Smooth muscle cell (in vitro differentiated cells): ENCODE results near the gene PRKG1. TPM values are rescaled to one million over a fixed set of nuclear protein-coding genes. Genes with fewer than 3 reads are reported as not detected.

Experiments
- DNase-seq: peaks from one replicate; lab custom pipeline; 2025; ENCODE audit not compliant: unreplicated experiment; lab: John Stamatoyannopoulos, UW
- H2AFZ ChIP-seq: fragments of 200-600 bp; sonication (generic); 2 replicates; pipeline ENCODE4 v1.6.0; 2016; ENCODE audit warnings: antibody characterized with exemption, low read depth, mild to moderate bottlenecking
- H3F3A ChIP-seq: fragments of 200-600 bp; sonication (generic); 2 replicates; pipeline ENCODE4 v1.6.0; 2017; ENCODE audit warnings: antibody characterized with exemption, low read depth
- H3K27ac ChIP-seq: fragments of 200-600 bp; sonication (generic); 2 replicates; pipeline ENCODE4 v1.5.1; 2016; ENCODE audit warnings: low read depth, mild to moderate bottlenecking
- H3K27me3 ChIP-seq: fragments of 200-600 bp; sonication (generic); 2 replicates; pipeline ENCODE4 v1.6.1; 2016; ENCODE audit warnings: low read depth, mild to moderate bottlenecking
- H3K36me3 ChIP-seq: fragments of 200-600 bp; sonication (generic); 2 replicates; pipeline ENCODE4 v1.5.1; 2016; ENCODE audit warnings: low read depth
- H3K4me1 ChIP-seq: fragments of 200-600 bp; sonication (generic); 2 replicates; pipeline ENCODE4 v1.5.1; 2016; ENCODE audit warnings: low read depth
- H3K4me2 ChIP-seq: fragments of 200-600 bp; sonication (generic); 2 replicates; pipeline ENCODE4 v1.6.0; 2016; ENCODE audit warnings: mild to moderate bottlenecking
- H3K4me3 ChIP-seq: fragments of 200-600 bp; sonication (generic); 2 replicates; pipeline ENCODE4 v1.5.1; 2016; ENCODE audit warnings: mild to moderate bottlenecking
- H3K79me2 ChIP-seq: fragments of 200-600 bp; sonication (generic); 2 replicates; pipeline ENCODE4 v1.6.0; 2016; ENCODE audit warnings: low read depth, mild to moderate bottlenecking
- H3K9ac ChIP-seq: fragments of 200-600 bp; sonication (generic); 2 replicates; pipeline ENCODE4 v1.6.0; 2016; ENCODE audit warnings: low read depth
- H3K9me3 ChIP-seq: fragments of 200-600 bp; sonication (generic); replicated peaks from 2 replicates; pipeline ENCODE4 v1.5.1; 2016; ENCODE audit warnings: low read depth
- H4K20me1 ChIP-seq: fragments of 200-600 bp; sonication (generic); 2 replicates; pipeline ENCODE4 v1.6.0; 2016; ENCODE audit warnings: low read depth
- WGBS: methylation state at CpG from one replicate; pipeline ENCODE4 v1.1.7; 2016; ENCODE audit warnings: low lambda C conversion rate; 5-methylcytosine and 5-hydroxymethylcytosine counted together
- polyA plus RNA-seq: library from polyadenylated mRNA; unstranded; fragments of >200 nt; fragmentation: Nextera tagmentation; extraction: Ambion mirVana; gene quantifications from 2 replicates; pipeline ENCODE4 v1.2.1, GENCODE V29; 2016
- total RNA-seq: library from RNA; depleted of rRNA; stranded (reverse); fragments of >200 nt; gene quantifications from 2 replicates; pipeline ENCODE4 v1.2.3, GENCODE V29; 2014
- TF ChIP-seq, protein P1 (sequence below): fragments of 200-600 bp; sonication (generic); IDR thresholded peaks from 2 replicates; pipeline ENCODE4 v1.5.1; 2017; ENCODE audit warnings: borderline replicate concordance, mild to moderate bottlenecking, antibody characterized with exemption; ENCODE audit not compliant: insufficient read depth, poor library complexity, severe bottlenecking

PRKG1 gene
- total and polyA plus RNA-seq, 2 experiments from 2014 or later: 7.2 to 13.4 TPM

DNA sequence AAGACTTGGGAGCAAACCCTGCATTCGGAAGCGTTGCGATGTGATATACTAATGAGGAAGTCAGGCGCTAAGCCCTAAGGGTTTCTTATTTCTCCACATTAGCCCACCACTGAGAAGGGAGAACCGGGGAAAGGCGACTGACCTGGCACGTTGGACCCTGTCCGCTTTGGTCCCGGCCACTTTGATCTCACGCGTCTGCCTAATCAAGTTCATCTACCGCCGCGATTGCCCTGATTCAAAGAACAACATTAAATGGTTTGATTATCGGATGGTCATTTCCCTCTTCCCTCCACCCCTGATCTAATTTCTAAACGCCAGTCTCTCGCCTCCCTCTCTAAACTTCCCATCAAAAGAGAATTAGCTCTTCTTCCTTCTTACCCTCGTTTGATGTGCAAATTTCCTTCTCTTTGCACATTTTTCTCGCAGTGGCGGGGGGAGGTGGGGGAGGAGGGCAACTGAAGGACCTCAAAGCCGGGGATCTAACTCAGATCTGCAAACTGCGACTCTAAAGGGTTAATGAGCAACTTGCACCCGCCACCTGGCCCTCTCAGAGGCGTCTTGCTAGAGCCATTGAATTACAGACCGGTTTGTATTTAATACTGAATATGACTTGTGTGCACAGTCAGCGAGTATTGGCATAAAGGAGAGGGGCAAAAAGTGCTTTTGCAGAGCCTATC is 1239.1 kb downstream of the PRKG1 start:
- Histone ChIP-seq H4K20me1 (no peaks in the 10 kb centered on the region), H3F3A (peaks cover 19% of the 10 kb centered on the region), H3K36me3 (no peaks in the 10 kb centered on the region), H3K27ac (no peak overlapping the region), H3K79me2 (no peaks in the 10 kb centered on the region), H2AFZ (peak overlapping the region; percentile 62), H3K4me2 (peak overlapping the region; percentile 94), H3K9ac (peak overlapping the region; percentile 54), H3K27me3 (no peaks in the 10 kb centered on the region), H3K9me3 (no peaks in the 10 kb centered on the region), H3K4me3 (peak overlapping the region; percentile 76), H3K4me1 (peaks cover 19% of the 10 kb centered on the region)
- TF ChIP-seq, protein P1, sequence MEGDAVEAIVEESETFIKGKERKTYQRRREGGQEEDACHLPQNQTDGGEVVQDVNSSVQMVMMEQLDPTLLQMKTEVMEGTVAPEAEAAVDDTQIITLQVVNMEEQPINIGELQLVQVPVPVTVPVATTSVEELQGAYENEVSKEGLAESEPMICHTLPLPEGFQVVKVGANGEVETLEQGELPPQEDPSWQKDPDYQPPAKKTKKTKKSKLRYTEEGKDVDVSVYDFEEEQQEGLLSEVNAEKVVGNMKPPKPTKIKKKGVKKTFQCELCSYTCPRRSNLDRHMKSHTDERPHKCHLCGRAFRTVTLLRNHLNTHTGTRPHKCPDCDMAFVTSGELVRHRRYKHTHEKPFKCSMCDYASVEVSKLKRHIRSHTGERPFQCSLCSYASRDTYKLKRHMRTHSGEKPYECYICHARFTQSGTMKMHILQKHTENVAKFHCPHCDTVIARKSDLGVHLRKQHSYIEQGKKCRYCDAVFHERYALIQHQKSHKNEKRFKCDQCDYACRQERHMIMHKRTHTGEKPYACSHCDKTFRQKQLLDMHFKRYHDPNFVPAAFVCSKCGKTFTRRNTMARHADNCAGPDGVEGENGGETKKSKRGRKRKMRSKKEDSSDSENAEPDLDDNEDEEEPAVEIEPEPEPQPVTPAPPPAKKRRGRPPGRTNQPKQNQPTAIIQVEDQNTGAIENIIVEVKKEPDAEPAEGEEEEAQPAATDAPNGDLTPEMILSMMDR: no peak
- under 1% methylated on average over 26 of the region's 26 CpGs for WGBS
- DNase-seq: no peak

DNA sequence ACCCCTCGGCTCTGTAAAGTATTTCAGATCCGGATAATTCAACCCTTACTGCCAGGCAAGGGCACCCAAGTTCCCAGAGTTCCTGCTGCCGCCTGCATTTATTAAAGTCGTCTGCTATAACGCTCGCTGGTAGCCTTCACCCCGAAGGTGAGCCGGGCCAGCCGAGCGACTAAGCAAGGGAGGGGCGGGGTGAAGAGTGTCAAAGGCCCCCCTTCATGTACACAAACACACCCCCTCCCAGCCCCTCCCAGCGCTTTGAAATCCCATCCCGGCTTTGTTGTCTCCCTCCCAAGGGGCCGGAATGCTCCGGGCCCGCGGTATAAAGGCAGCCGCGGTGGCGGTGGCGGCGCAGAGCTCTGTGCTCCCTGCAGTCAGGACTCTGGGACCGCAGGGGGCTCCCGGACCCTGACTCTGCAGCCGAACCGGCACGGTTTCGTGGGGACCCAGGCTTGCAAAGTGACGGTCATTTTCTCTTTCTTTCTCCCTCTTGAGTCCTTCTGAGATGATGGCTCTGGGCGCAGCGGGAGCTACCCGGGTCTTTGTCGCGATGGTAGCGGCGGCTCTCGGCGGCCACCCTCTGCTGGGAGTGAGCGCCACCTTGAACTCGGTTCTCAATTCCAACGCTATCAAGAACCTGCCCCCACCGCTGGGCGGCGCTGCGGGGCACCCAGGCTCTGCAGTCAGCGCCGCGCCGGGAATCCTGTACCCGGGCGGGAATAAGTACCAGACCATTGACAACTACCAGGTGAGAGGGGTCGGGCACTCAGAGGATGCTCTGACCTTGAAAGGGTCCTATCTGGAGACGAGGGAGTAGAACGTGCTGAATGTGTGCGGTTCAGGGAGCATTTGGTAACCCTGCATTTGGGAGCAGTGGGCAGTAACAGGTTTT is 1239.9 kb downstream of the PRKG1 start, which contains the start of gene DKK1:
TSS of gene DKK1 (plus strand) at position 349 of the 889 bp plus-strand sequence. CDS start at position 503, 154 bp downstream.
- H3F3A ChIP-seq: peaks cover 24% of the 10 kb centered on the region
- H2AFZ ChIP-seq: peak within 1 kb of the TSS; percentile 62
- H3K9ac ChIP-seq: peak within 1 kb of the TSS; percentile 54
- DNase-seq: peak; percentile 50
- TF ChIP-seq, protein P1: peak; percentile 93
- H3K4me1 ChIP-seq: peaks cover 24% of the 10 kb centered on the region
- no peaks in the 10 kb centered on the region for H3K36me3 ChIP-seq
- H3K27me3 ChIP-seq: no peaks in the 10 kb centered on the region
- H3K4me3 ChIP-seq: peak within 1 kb of the TSS; percentile 76
- no peaks in the 10 kb centered on the region for H4K20me1 ChIP-seq
- no peaks in the 10 kb centered on the region for H3K79me2 ChIP-seq
- H3K9me3 ChIP-seq: no peaks in the 10 kb centered on the region
- H3K27ac ChIP-seq: peak within 1 kb of the TSS; percentile 23
- H3K4me2 ChIP-seq: peak within 1 kb of the TSS; percentile 94
- under 1% methylated on average over 54 of the region's 55 CpGs for WGBS

DNA sequence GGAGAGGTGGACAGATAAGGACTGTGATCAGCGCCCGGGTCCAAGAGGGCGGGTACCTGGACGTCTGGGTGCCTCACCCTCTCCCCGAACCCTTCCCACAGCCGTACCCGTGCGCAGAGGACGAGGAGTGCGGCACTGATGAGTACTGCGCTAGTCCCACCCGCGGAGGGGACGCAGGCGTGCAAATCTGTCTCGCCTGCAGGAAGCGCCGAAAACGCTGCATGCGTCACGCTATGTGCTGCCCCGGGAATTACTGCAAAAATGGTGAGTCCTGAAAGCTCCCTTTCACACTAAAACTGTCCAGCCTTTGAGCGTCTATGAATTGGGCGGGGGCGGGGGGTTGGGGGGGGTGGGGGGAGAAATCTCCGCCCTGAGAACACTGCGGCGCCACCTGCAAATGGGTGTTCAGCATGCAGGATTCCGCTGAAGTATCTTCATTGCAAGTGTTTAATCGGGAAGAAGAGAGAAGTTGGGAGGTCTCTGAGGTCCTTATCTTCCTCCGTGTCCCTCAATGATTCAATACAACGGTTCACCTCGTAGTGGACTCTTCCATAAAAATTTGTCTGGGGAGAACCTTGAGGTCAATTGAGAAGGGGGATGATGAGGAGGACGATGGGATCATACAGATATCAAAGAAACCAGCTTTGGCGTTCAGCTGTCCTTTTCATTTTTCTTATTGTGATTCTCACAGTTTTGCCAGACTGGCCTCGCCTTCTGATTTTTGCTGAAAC is 1240.7 kb downstream of the PRKG1 start:
- TF ChIP-seq, protein P1: no peak
- Histone ChIP-seq H2AFZ (peak overlapping the region; percentile 62), H3K27ac (peak overlapping the region; percentile 95)

More for the DNA sequence above, 1240.7 kb downstream of the PRKG1 start:
- Histone ChIP-seq H4K20me1 (no peaks in the 10 kb centered on the region), H3F3A (peaks cover 24% of the 10 kb centered on the region), H3K36me3 (no peaks in the 10 kb centered on the region), H3K4me3 (peak overlapping the region; percentile 76), H3K9me3 (no peaks in the 10 kb centered on the region), H3K4me1 (peaks cover 30% of the 10 kb centered on the region), H3K79me2 (no peaks in the 10 kb centered on the region), H3K4me2 (peak overlapping the region; percentile 94), H3K27me3 (no peaks in the 10 kb centered on the region), H3K9ac (peak overlapping the region; percentile 54)
- DNase-seq: peak; percentile 39
- WGBS: 13% methylated on average over 36 of the region's 36 CpGs
